HCT116 (cell line): ENCODE results near the gene KRT73. TPM values are rescaled to one million over a fixed set of nuclear protein-coding genes. Genes with fewer than 3 reads are reported as not detected.

Experiments used
- ATAC-seq: fragments of 200-7000 bp; cut with Tn5 transposase; 2 replicates; pipeline ENCODE4 v1.9.1; 2020; ENCODE audit warnings: mild to moderate bottlenecking, moderate library complexity
- BruUV-seq: library from RNA; stranded (reverse); fragments of 400-500 nt; replicated peaks from 2 replicates; lab custom pipeline; 2021; lab: Mats Ljungman, UMichigan
- CTCF ChIA-PET: fragments of 300-600 bp; sonication (Branson Sonifier 250); formaldehyde crosslinking; loops from one replicate; lab custom pipeline; 2021; ENCODE audit warnings: antibody characterized with exemption; lab: Charles Lee
- POLR2A ChIA-PET: fragments of 300-600, 350-600 bp; sonication (Branson Sonifier 250); formaldehyde crosslinking; loops from one replicate; lab custom pipeline; 2021; ENCODE audit warnings: antibody characterized with exemption; lab: Charles Lee
- RAD21 ChIA-PET, 2 experiments: fragments of 300-600 bp; sonication (Branson Sonifier 250); formaldehyde crosslinking; loops; one replicate each; lab custom pipeline; 2023; ENCODE audit warnings: low total read pairs in 2 of 2; ENCODE audit not compliant: uncharacterized antibody in 2 of 2, unreplicated experiment in 2 of 2, low non-redundant PET in 1 of 2; lab: Charles Lee
- DNase-seq: peaks from one replicate; pipeline ENCODE4 v3.0.0-alpha.2; 2010; ENCODE audit warnings: low read depth, low spot score
- H2AFZ ChIP-seq: fragments of 200-600 bp; shearing (Covaris generic), sonication (generic); 2 replicates; pipeline ENCODE4 v1.6.1; 2017; ENCODE audit warnings: low read depth, mixed run types, mixed read lengths, antibody characterized with exemption, low read length; ENCODE audit not compliant: poor library complexity, severe bottlenecking
- H3K27ac ChIP-seq: 2 replicates; pipeline ENCODE4 v1.5.1; 2012; ENCODE audit warnings: low read depth, low read length
- H3K27me3 ChIP-seq: fragments of 200-600 bp; sonication (generic); 2 replicates; pipeline ENCODE4 v1.6.1; 2016; ENCODE audit warnings: mixed run types, low read length, mixed read lengths; ENCODE audit not compliant: insufficient read depth
- H3K36me3 ChIP-seq, 2 experiments: fragments of 200-500 bp in 1 of 2; fragments of 200-600 bp in 1 of 2; sonication (Bioruptor generic) in 1 of 2; sonication (generic) in 1 of 2; 2 replicates each; pipeline versions ENCODE4 v1.5.1 to v1.6.1; 2014 to 2016; ENCODE audit warnings: low read length in 2 of 2, inconsistent platforms in 1 of 2, mixed read lengths in 1 of 2, mixed run types in 1 of 2; ENCODE audit not compliant: insufficient read depth in 2 of 2, control insufficient read depth in 1 of 2
- H3K4me1 ChIP-seq, 2 experiments: fragments of 200-600 bp in 1 of 2; sonication (generic) in 1 of 2; 2 replicates each; pipeline versions ENCODE4 v1.5.1 to v1.6.1; 2012 to 2017; ENCODE audit warnings: low read length in 2 of 2, inconsistent platforms in 1 of 2, mild to moderate bottlenecking in 1 of 2, mixed read lengths in 1 of 2, mixed run types in 1 of 2, moderate library complexity in 1 of 2; ENCODE audit not compliant: insufficient read depth in 2 of 2, control insufficient read depth in 1 of 2
- H3K4me2 ChIP-seq: fragments of 200-600 bp; sonication (generic); 2 replicates; pipeline ENCODE4 v1.6.1; 2017; ENCODE audit warnings: mixed run types, low read length, mixed read lengths
- H3K4me3 ChIP-seq, 2 experiments: fragments of 200-600 bp in 1 of 2; sonication (generic) in 1 of 2; replicated peaks in 1 of 2; 2 replicates each; pipeline ENCODE4 v1.5.1; 2011 to 2016; ENCODE audit warnings: low read length in 2 of 2, control low read depth in 1 of 2, low read depth in 1 of 2, mild to moderate bottlenecking in 1 of 2, mixed read lengths in 1 of 2, mixed run types in 1 of 2
- H3K79me2 ChIP-seq: fragments of 200-600 bp; sonication (generic); 2 replicates; pipeline ENCODE4 v1.6.1; 2017; ENCODE audit warnings: mild to moderate bottlenecking, mixed run types, low read length, moderate library complexity, mixed read lengths; ENCODE audit not compliant: insufficient read depth
- H3K9ac ChIP-seq: fragments of 200-600 bp; sonication (generic); 2 replicates; pipeline ENCODE4 v1.6.1; 2016; ENCODE audit warnings: low read length, mixed read lengths
- H3K9me2 ChIP-seq: fragments of 200-600 bp; sonication (generic), shearing (Covaris generic); 2 replicates; pipeline ENCODE4 v1.6.1; 2017; ENCODE audit warnings: mixed run types, mild to moderate bottlenecking, moderate library complexity; ENCODE audit not compliant: insufficient read depth
- H3K9me3 ChIP-seq, 2 experiments: fragments of 200-500 bp in 1 of 2; fragments of 200-600 bp in 1 of 2; sonication (Bioruptor generic) in 1 of 2; sonication (generic) in 1 of 2; 2 replicates each; pipeline ENCODE4 v1.6.1; 2014 to 2017; ENCODE audit warnings: low read length in 2 of 2, mixed read lengths in 2 of 2, inconsistent platforms in 1 of 2, low read depth in 1 of 2, mild to moderate bottlenecking in 1 of 2, mixed run types in 1 of 2, moderate library complexity in 1 of 2; ENCODE audit not compliant: control insufficient read depth in 1 of 2, insufficient read depth in 1 of 2
- H4K20me1 ChIP-seq: fragments of 200-600 bp; sonication (generic), shearing (Covaris generic); 2 replicates; pipeline ENCODE4 v1.6.1; 2017; ENCODE audit warnings: mixed run types, mild to moderate bottlenecking, moderate library complexity; ENCODE audit not compliant: insufficient read depth
- CBX3 ChIP-seq: IDR thresholded peaks from 2 replicates; pipeline ENCODE4 v1.6.1; 2012; ENCODE audit warnings: low read depth
- CEBPB ChIP-seq: IDR thresholded peaks from 2 replicates; pipeline ENCODE4 v1.6.1; 2012; ENCODE audit warnings: low read depth
- CTCF ChIP-seq, 3 experiments: fragments of 200-600 bp in 1 of 3; sonication (generic) in 1 of 3; IDR thresholded peaks in 2 of 3; conservative IDR thresholded peaks in 1 of 3; 2 replicates each; pipeline ENCODE4 v1.5.1; 2012 to 2017; ENCODE audit warnings: low read depth in 2 of 3, low read length in 2 of 3, antibody characterized with exemption in 1 of 3, borderline replicate concordance in 1 of 3, control low read depth in 1 of 3, mild to moderate bottlenecking in 1 of 3, mixed read lengths in 1 of 3, mixed run types in 1 of 3, moderate library complexity in 1 of 3; ENCODE audit not compliant: insufficient read depth in 1 of 3
- EZH2 ChIP-seq: fragments of 200-600 bp; sonication (generic); IDR thresholded peaks from 2 replicates; pipeline ENCODE4 v1.6.1; 2017; ENCODE audit warnings: antibody characterized with exemption, mixed run types
- EZH2phosphoT487 ChIP-seq: fragments of 200-600 bp; IDR thresholded peaks from 2 replicates; pipeline ENCODE4 v1.6.1; 2018; ENCODE audit warnings: antibody characterized with exemption, borderline replicate concordance
- POLR2A ChIP-seq: IDR thresholded peaks from 2 replicates; pipeline ENCODE4 v1.7.0; 2011; ENCODE audit warnings: borderline replicate concordance; ENCODE audit not compliant: insufficient read depth, insufficient read length; ENCODE audit errors: extremely low read depth
- POLR2AphosphoS5 ChIP-seq: IDR thresholded peaks from 2 replicates; pipeline ENCODE4 v1.6.1; 2011; ENCODE audit warnings: mild to moderate bottlenecking, low read depth, low read length, moderate library complexity
- RAD21 ChIP-seq: IDR thresholded peaks from 2 replicates; pipeline ENCODE4 v1.6.1; 2012; ENCODE audit warnings: low read depth, mild to moderate bottlenecking
- REST ChIP-seq: IDR thresholded peaks from 2 replicates; pipeline ENCODE4 v1.6.1; 2012; ENCODE audit warnings: low read depth
- SP1 ChIP-seq: IDR thresholded peaks from 2 replicates; pipeline ENCODE4 v1.6.1; 2012; ENCODE audit warnings: low read depth
- SRF ChIP-seq: IDR thresholded peaks from 2 replicates; pipeline ENCODE4 v1.6.1; 2012; ENCODE audit warnings: low read depth
- YY1 ChIP-seq: IDR thresholded peaks from 2 replicates; pipeline ENCODE4 v1.6.1; 2011; ENCODE audit warnings: low read length, low read depth, moderate library complexity, mild to moderate bottlenecking; ENCODE audit not compliant: insufficient replicate concordance; ENCODE audit errors: extremely low read depth
- ZBTB33 ChIP-seq: IDR thresholded peaks from 2 replicates; pipeline ENCODE4 v1.6.1; 2011; ENCODE audit warnings: mild to moderate bottlenecking, low read length, moderate library complexity; ENCODE audit not compliant: insufficient replicate concordance; ENCODE audit errors: extremely low read depth
- ZNF274 ChIP-seq: fragments of 200-500 bp; sonication (Bioruptor generic); IDR thresholded peaks from 2 replicates; pipeline ENCODE4 v1.6.1; 2014; ENCODE audit warnings: mild to moderate bottlenecking, low read depth, low read length, inconsistent platforms
- intact Hi-C: fragments of 100-400 bp; cut with micrococcal nuclease; formaldehyde crosslinking; loops from 2 replicates; pipeline ENCODE4 v1.10.0; 2022
- total RNA-seq: library from RNA; stranded (reverse); gene quantifications from one replicate; pipeline ENCODE4 v1.2.1, GENCODE V29; 2021; ENCODE audit not compliant: unreplicated experiment

Gene KRT73
- total RNA-seq, 1 experiment from 2014 or later: not detected

GRCh38 chr12:52611080-52611468 is 7.3 kb downstream of the KRT73 start:
- Histone ChIP-seq H3K79me2 (no peaks in the 10 kb centered on the region), H2AFZ (no peak overlapping the region), H4K20me1 (no peaks in the 10 kb centered on the region), H3K9me2 (no peaks in the 10 kb centered on the region), H3K4me2 (no peak overlapping the region), H3K36me3 (no peaks in the 10 kb centered on the region), H3K27me3 (no peaks in the 10 kb centered on the region), H3K4me3 (no peak overlapping the region), H3K4me1 (no peaks in the 10 kb centered on the region), H3K9me3 (no peaks in the 10 kb centered on the region), H3K9ac (no peak overlapping the region), H3K27ac (no peak overlapping the region)
- RAD21 ChIA-PET: no interaction called here
- no peak for DNase-seq
- CTCF ChIA-PET: no interaction called here
- ATAC-seq: no peak
- BruUV-seq: no TSS peak
- intact Hi-C loops: no loop called here
- TF ChIP-seq CBX3 (no peak), ZBTB33 (no peak), POLR2AphosphoS5 (no peak), SP1 (no peak), ZNF274 (no peak), REST (no peak), YY1 (no peak), CEBPB (no peak), RAD21 (no peak), EZH2 (no peak), SRF (no peak), POLR2A (no peak), CTCF (IDR thresholded peaks at IDR 0.05 in 2 of 3, conservative IDR thresholded peaks at IDR 0.05 in 1 of 3; ENCODE audit: borderline replicate concordance in 1 of 3, insufficient read depth in 1 of 3, low read depth in 2 of 3, low read length in 2 of 3) (no peak), EZH2phosphoT487 (no peak)
- POLR2A ChIA-PET: no interaction called here
